Measurements from ENCODE around the gene SLC49A3. TPM values are rescaled to one million over a fixed set of nuclear protein-coding genes. Genes with fewer than 3 reads are reported as not detected.
A peak's percentile ranks its signal among the peaks of the same experiment; 100 is the strongest.

SLC49A3 gene
- total and polyA plus RNA-seq, 2 of the 4 experiments (the other 2 are of a cell fraction) = under 0.01 to 0.32 TPM

GRCh38 chr4:687971-688853, 739 bp downstream of the SLC49A3 start:
- dilution Hi-C loops (cut with HindIII; ENCODE audit: low sequenced_read_pairs, unreplicated experiment) (no loop called here), intact Hi-C loops (cut with micrococcal nuclease) (no loop called here), in situ Hi-C loops (cut with MboI; ENCODE audit: low sequenced_read_pairs) (no loop called here)
- Histone ChIP-seq H2AK5ac (ENCODE audit: low read depth, low read length) (peak overlapping the region; percentile 65), H3K27me3 (ENCODE audit: control insufficient read depth, insufficient read depth, low read length) (peaks cover 5% of the 10 kb centered on the region; the same call in 1 of the 2 replicates), H3K4ac (ENCODE audit: low read depth, low read length) (peak overlapping the region; percentile 49), H3K27ac (ENCODE audit: insufficient read depth, low read length) (no peak overlapping the region; the same call in 1 of the 2 replicates), H2AFZ (replicated peaks; ENCODE audit: low read length, poor library complexity) (peak overlapping the region; percentile 72), H3K14ac (replicated peaks; ENCODE audit: low read depth, low read length) (peak overlapping the region; percentile 94), H3K4me2 (ENCODE audit: low read depth, low read length) (no peak overlapping the region), H3K4me3 (ENCODE audit: insufficient read depth, low read depth, low read length) (no peak overlapping the region), H3K36me3 (ENCODE audit: control insufficient read depth, insufficient read depth, low read length) (no peaks in the 10 kb centered on the region), H2BK15ac (ENCODE audit: low read depth, low read length) (no peak overlapping the region), H3K9me1 (ENCODE audit: insufficient read depth, low read length) (peaks cover 9% of the 10 kb centered on the region), H3K79me1 (ENCODE audit: low read depth in 1 of 2, low read length in 2 of 2) (peaks cover 0 to 4% of the 10 kb centered on the region in 2 experiments; a peak in 1 of 4 replicates), H4K20me1 (ENCODE audit: insufficient read depth, low read length) (no peaks in the 10 kb centered on the region), H4K5ac (ENCODE audit: low read depth, low read length) (peak overlapping the region; percentile 72; the same call in 1 of the 2 replicates), H3K56ac (ENCODE audit: extremely low read depth, insufficient read depth, low read length) (no peak overlapping the region), H2BK20ac (ENCODE audit: low read depth, low read length) (peak overlapping the region; percentile 71), H4K8ac (ENCODE audit: low read depth in 2 of 2, low read length in 2 of 2) (peak overlapping the region in 1 of 2 experiments; percentile 77; a peak in 2 of 4 replicates), H2BK5ac (ENCODE audit: low read depth, low read length, poor library complexity, severe bottlenecking) (peak overlapping the region; percentile 89), H3K4me1 (ENCODE audit: control insufficient read depth, insufficient read depth, low read length) (peaks cover 12% of the 10 kb centered on the region), H3K23ac (ENCODE audit: low read depth, low read length) (peak overlapping the region; percentile 37; the same call in 1 of the 2 replicates), H4K91ac (ENCODE audit: insufficient read depth, low read depth, low read length) (peak overlapping the region; percentile 78), H3K9ac (ENCODE audit: low read depth, low read length) (no peak overlapping the region), H2AK9ac (replicated peaks; ENCODE audit: low read depth, low read length, poor library complexity) (peak overlapping the region; percentile 97), H3K9me3 (ENCODE audit: control insufficient read depth, insufficient read depth, low read length) (no peaks in the 10 kb centered on the region), H3K18ac (ENCODE audit: low read depth, low read length) (0 out of 2 replicates have a peak overlapping the region, but pooled peaks have one; percentile 63), H2BK120ac (ENCODE audit: low read depth, low read length) (peak overlapping the region; percentile 60; the same call in 1 of the 2 replicates)
- ChIA-PET POLR2A (ENCODE audit: unreplicated experiment) (interaction anchor here (1.1 kb wide), 1 partner anchor 12 kb away, joined by 11 read pairs; no protein-coding TSS in a partner anchor), CTCF (no interaction called here)
- DNase-seq (no peak), ATAC-seq (ENCODE audit: low read depth) (no peak)
- TF ChIP-seq CTCF (conservative IDR thresholded peaks at IDR 0.05; ENCODE audit: low read depth, low read length) (no peak), NFE2L2 (IDR thresholded peaks at IDR 0.05; ENCODE audit: low read depth, low read length) (peak; percentile 53; the same call in 1 of the 2 replicates)
- no TSS peak for BruUV-seq (replicated peaks)
- WGBS, 2 experiments (ENCODE audit: extremely low coverage in 2 of 2, insufficient read length in 1 of 2) = 88% methylated on average over 8 of the region's 26 CpGs; no CpG with 5 or more reads in 1 of the 2 experiments
